C4-2B (cell line): Measurements from ENCODE around the gene PSTPIP2.
"Not testable (repeated sequence)": the region's sequence is repeated elsewhere in the genome, so short reads cannot be mapped to it uniquely, and the experiment has no call there.

Experiments used
- H3K27ac ChIP-seq: fragments of 450-650 bp; 2 replicates; pipeline ENCODE4 v1.5.1; 2017
- CTCF ChIP-seq: fragments of 450-650 bp; conservative IDR thresholded peaks from 2 replicates; pipeline ENCODE4 v1.5.1; 2017; ENCODE audit warnings: mild to moderate bottlenecking
- ZFX ChIP-seq: fragments of 450-650 bp; IDR thresholded peaks from 2 replicates; pipeline ENCODE4 v1.6.1; 2017

Gene PSTPIP2

GRCh38 chr18:46054956-46055837 is 16.9 kb downstream of the PSTPIP2 start:
- H3K27ac ChIP-seq, result no peak overlapping the region
- TF ChIP-seq ZFX (no peak), CTCF (no peak)

GRCh38 chr18:46053368-46054095 is 18.5 kb downstream of the PSTPIP2 start:
- TF ChIP-seq ZFX (no peak), CTCF (no peak)
- H3K27ac ChIP-seq, result no peak overlapping the region

GRCh38 chr18:46051731-46052461 is 20.2 kb downstream of the PSTPIP2 start:
- no peak overlapping the region for H3K27ac ChIP-seq
- TF ChIP-seq CTCF, result no peak
- TF ChIP-seq ZFX, result no peak

- H3K27ac ChIP-seq, result no peak overlapping the region
- TF ChIP-seq CTCF, result no peak
- no peak for TF ChIP-seq ZFX
Measured at GRCh38 chr18:46050268-46050667, 21.8 kb downstream of the PSTPIP2 start.

GRCh38 chr18:46048641-46049040 is 23.4 kb downstream of the PSTPIP2 start:
- no peak for TF ChIP-seq CTCF
- no peak for TF ChIP-seq ZFX
- no peak overlapping the region for H3K27ac ChIP-seq

- not testable (repeated sequence) for H3K27ac ChIP-seq
Measured at GRCh38 chr18:46047369-46047768, 24.7 kb downstream of the PSTPIP2 start.

GRCh38 chr18:46046688-46047087 is 25.4 kb downstream of the PSTPIP2 start:
- TF ChIP-seq ZFX, result no peak
- no peak for TF ChIP-seq CTCF
- no peak overlapping the region for H3K27ac ChIP-seq
